ENCODE data around the gene GLYAT. TPM values are rescaled to one million over a fixed set of nuclear protein-coding genes. Genes with fewer than 3 reads are reported as not detected.

GLYAT gene
- total RNA-seq, 1 experiment from 2014 or later = not detected

DNA sequence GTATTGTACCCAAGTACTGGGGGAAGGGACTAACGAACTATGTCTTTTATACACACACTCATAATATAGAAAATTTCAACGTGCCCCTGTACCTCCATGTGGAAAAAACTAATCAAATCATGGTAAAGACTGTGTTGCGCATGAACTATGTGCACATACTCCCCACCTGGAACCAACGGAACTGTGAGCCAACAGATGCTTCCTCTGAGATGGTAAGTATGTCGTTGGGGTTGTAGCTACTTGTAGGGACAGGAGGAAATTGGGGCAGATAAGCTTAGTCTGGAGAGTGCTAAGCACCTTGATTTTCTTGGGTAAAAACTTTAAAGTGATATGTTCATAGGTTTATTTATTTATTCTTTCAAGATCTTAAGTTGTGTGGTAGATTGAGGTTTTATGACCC is 40.1 kb downstream of the GLYAT start:
- BruUV-seq (replicated peaks) = no TSS peak
- no peak for ATAC-seq
- no peak for DNase-seq (ENCODE audit: low read depth, low spot score)
- no peak overlapping the region for H3K27ac ChIP-seq (ENCODE audit: low read depth, low read length)
- H3K4me1 ChIP-seq (ENCODE audit: control insufficient read depth in 1 of 2, insufficient read depth in 2 of 2, low read length in 2 of 2) = no peaks in the 10 kb centered on the region; a peak in 1 of 4 replicates
- no peak overlapping the region for H3K4me3 ChIP-seq (replicated peaks in 1 of 2; ENCODE audit: low read depth in 1 of 2, low read length in 2 of 2)
- H3K4me2 ChIP-seq (ENCODE audit: low read length) = no peak overlapping the region
- POLR2A ChIA-PET = no interaction called here
- RAD21 ChIA-PET (ENCODE audit: low non-redundant PET in 1 of 2, low total read pairs in 2 of 2, uncharacterized antibody in 2 of 2, unreplicated experiment in 2 of 2) = no interaction called here
- H3K9ac ChIP-seq (ENCODE audit: low read length) = no peak overlapping the region
- H3K27me3 ChIP-seq (ENCODE audit: insufficient read depth, low read length) = no peaks in the 10 kb centered on the region
- H3K36me3 ChIP-seq (ENCODE audit: control insufficient read depth in 1 of 2, insufficient read depth in 2 of 2, low read length in 2 of 2) = no peaks in the 10 kb centered on the region
- no peaks in the 10 kb centered on the region for H3K9me2 ChIP-seq (ENCODE audit: insufficient read depth)
- H3K79me2 ChIP-seq (ENCODE audit: insufficient read depth, low read length) = no peaks in the 10 kb centered on the region
- TF ChIP-seq SRF (IDR thresholded peaks at IDR 0.05; ENCODE audit: low read depth) = no peak
- TF ChIP-seq ELF1 (IDR thresholded peaks at IDR 0.05; ENCODE audit: borderline replicate concordance, low read depth) = no peak
- no peak for TF ChIP-seq JUND (IDR thresholded peaks at IDR 0.05)
- TF ChIP-seq FOSL1 (IDR thresholded peaks at IDR 0.05; ENCODE audit: low read depth) = no peak
- TF ChIP-seq SP1 (IDR thresholded peaks at IDR 0.05; ENCODE audit: low read depth) = no peak
- TF ChIP-seq RAD21 (IDR thresholded peaks at IDR 0.05; ENCODE audit: low read depth) = no peak
- TF ChIP-seq, protein P1, sequence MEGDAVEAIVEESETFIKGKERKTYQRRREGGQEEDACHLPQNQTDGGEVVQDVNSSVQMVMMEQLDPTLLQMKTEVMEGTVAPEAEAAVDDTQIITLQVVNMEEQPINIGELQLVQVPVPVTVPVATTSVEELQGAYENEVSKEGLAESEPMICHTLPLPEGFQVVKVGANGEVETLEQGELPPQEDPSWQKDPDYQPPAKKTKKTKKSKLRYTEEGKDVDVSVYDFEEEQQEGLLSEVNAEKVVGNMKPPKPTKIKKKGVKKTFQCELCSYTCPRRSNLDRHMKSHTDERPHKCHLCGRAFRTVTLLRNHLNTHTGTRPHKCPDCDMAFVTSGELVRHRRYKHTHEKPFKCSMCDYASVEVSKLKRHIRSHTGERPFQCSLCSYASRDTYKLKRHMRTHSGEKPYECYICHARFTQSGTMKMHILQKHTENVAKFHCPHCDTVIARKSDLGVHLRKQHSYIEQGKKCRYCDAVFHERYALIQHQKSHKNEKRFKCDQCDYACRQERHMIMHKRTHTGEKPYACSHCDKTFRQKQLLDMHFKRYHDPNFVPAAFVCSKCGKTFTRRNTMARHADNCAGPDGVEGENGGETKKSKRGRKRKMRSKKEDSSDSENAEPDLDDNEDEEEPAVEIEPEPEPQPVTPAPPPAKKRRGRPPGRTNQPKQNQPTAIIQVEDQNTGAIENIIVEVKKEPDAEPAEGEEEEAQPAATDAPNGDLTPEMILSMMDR (IDR thresholded peaks at IDR 0.05 in 2 of 3, conservative IDR thresholded peaks at IDR 0.05 in 1 of 3; ENCODE audit: borderline replicate concordance in 1 of 3, insufficient read depth in 1 of 3, low read depth in 2 of 3, low read length in 2 of 3) = no peak
- TF ChIP-seq ZNF274 (IDR thresholded peaks at IDR 0.05; ENCODE audit: low read depth, low read length) = no peak
- TF ChIP-seq POLR2A (IDR thresholded peaks at IDR 0.05; ENCODE audit: borderline replicate concordance, extremely low read depth, insufficient read depth, insufficient read length) = no peak
- TF ChIP-seq, protein P2, sequence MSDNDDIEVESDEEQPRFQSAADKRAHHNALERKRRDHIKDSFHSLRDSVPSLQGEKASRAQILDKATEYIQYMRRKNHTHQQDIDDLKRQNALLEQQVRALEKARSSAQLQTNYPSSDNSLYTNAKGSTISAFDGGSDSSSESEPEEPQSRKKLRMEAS (IDR thresholded peaks at IDR 0.05) = no peak
- no peak for TF ChIP-seq POLR2AphosphoS5 (IDR thresholded peaks at IDR 0.05; ENCODE audit: low read depth, low read length)
- no peak for TF ChIP-seq ATF3 (IDR thresholded peaks at IDR 0.05)
- no peak for TF ChIP-seq CEBPB (IDR thresholded peaks at IDR 0.05; ENCODE audit: low read depth)
- TF ChIP-seq EZH2phosphoT487 (IDR thresholded peaks at IDR 0.05; ENCODE audit: borderline replicate concordance) = no peak
- CTCF ChIA-PET = no interaction called here
- H4K20me1 ChIP-seq (ENCODE audit: insufficient read depth) = no peaks in the 10 kb centered on the region
- H3K9me3 ChIP-seq (ENCODE audit: control insufficient read depth in 1 of 2, insufficient read depth in 1 of 2, low read depth in 1 of 2, low read length in 2 of 2) = no peaks in the 10 kb centered on the region
- H2AFZ ChIP-seq (ENCODE audit: low read depth, low read length, poor library complexity, severe bottlenecking) = no peak overlapping the region
- intact Hi-C loops (cut with micrococcal nuclease) = no loop called here

Data from HCT116 (cell line).